Measurements from ENCODE around the gene PRKCQ.

The PRKCQ gene

DNA sequence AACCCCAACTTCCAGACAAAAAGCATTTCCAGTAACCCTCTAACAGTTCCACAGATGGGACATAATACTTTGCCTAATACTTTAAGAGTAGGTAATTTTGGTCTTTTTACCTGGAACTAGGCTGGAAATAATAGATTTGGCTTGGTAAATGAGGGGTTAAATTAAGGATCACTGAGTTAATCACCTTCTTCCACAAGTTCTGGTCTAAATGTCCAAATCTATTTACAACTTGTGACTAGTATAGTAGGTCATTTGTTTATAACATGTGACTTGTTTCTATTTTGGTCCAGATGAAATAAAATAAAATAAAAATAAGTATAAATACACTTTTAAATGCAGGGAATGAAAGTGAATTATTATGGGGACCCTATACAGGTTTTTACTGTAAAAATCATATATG lies 80.1 kb downstream of the PRKCQ start:
- Histone ChIP-seq H3K27ac (replicated peaks) (no peak overlapping the region), H3K4me3 (replicated peaks; ENCODE audit: insufficient read depth, low read length) (no peak overlapping the region), H3K27me3 (ENCODE audit: insufficient read depth, poor library complexity, severe bottlenecking) (no peaks in the 10 kb centered on the region)
- TF ChIP-seq, protein P1, sequence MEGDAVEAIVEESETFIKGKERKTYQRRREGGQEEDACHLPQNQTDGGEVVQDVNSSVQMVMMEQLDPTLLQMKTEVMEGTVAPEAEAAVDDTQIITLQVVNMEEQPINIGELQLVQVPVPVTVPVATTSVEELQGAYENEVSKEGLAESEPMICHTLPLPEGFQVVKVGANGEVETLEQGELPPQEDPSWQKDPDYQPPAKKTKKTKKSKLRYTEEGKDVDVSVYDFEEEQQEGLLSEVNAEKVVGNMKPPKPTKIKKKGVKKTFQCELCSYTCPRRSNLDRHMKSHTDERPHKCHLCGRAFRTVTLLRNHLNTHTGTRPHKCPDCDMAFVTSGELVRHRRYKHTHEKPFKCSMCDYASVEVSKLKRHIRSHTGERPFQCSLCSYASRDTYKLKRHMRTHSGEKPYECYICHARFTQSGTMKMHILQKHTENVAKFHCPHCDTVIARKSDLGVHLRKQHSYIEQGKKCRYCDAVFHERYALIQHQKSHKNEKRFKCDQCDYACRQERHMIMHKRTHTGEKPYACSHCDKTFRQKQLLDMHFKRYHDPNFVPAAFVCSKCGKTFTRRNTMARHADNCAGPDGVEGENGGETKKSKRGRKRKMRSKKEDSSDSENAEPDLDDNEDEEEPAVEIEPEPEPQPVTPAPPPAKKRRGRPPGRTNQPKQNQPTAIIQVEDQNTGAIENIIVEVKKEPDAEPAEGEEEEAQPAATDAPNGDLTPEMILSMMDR (IDR thresholded peaks at IDR 0.05; ENCODE audit: insufficient read depth, low read length): no peak
- TF ChIP-seq POLR2AphosphoS5 (IDR thresholded peaks at IDR 0.05; ENCODE audit: low read depth): no peak
- no peak for TF ChIP-seq GABPA (IDR thresholded peaks at IDR 0.05; ENCODE audit: low read depth)
- TF ChIP-seq, protein P2, sequence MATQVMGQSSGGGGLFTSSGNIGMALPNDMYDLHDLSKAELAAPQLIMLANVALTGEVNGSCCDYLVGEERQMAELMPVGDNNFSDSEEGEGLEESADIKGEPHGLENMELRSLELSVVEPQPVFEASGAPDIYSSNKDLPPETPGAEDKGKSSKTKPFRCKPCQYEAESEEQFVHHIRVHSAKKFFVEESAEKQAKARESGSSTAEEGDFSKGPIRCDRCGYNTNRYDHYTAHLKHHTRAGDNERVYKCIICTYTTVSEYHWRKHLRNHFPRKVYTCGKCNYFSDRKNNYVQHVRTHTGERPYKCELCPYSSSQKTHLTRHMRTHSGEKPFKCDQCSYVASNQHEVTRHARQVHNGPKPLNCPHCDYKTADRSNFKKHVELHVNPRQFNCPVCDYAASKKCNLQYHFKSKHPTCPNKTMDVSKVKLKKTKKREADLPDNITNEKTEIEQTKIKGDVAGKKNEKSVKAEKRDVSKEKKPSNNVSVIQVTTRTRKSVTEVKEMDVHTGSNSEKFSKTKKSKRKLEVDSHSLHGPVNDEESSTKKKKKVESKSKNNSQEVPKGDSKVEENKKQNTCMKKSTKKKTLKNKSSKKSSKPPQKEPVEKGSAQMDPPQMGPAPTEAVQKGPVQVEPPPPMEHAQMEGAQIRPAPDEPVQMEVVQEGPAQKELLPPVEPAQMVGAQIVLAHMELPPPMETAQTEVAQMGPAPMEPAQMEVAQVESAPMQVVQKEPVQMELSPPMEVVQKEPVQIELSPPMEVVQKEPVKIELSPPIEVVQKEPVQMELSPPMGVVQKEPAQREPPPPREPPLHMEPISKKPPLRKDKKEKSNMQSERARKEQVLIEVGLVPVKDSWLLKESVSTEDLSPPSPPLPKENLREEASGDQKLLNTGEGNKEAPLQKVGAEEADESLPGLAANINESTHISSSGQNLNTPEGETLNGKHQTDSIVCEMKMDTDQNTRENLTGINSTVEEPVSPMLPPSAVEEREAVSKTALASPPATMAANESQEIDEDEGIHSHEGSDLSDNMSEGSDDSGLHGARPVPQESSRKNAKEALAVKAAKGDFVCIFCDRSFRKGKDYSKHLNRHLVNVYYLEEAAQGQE (IDR thresholded peaks at IDR 0.05; ENCODE audit: insufficient replicate concordance, low read depth): no peak
- no peak for TF ChIP-seq SPI1 (IDR thresholded peaks at IDR 0.05; ENCODE audit: borderline replicate concordance, low read depth)
- no peak for DNase-seq (ENCODE audit: low read depth in 1 of 2, low spot score in 1 of 2)

DNA sequence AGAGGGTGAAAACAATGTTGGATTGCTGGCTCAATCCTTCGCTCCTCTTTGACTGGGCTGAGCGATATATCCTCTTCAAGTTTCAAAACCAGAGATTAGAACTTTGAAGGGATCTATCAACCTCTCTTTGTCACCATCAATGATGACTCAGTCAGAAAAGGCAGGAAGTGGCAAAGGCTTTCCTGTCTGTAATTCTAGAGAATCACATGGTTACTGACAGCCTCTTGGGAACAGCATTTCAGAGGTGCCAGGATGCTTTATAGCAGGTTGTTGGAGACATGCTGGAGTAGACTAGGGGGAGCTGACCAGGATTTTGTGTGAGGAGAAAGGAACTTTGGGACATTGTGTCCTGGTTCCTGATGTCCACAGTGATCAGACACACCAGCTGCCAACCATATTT lies 81.3 kb downstream of the PRKCQ start:
- H3K4me3 ChIP-seq (replicated peaks; ENCODE audit: insufficient read depth, low read length): no peak overlapping the region
- no peak overlapping the region for H3K27ac ChIP-seq (replicated peaks)
- no peak for DNase-seq (ENCODE audit: low read depth in 1 of 2, low spot score in 1 of 2)
- H3K27me3 ChIP-seq (ENCODE audit: insufficient read depth, poor library complexity, severe bottlenecking): no peaks in the 10 kb centered on the region
- TF ChIP-seq, protein P2 (IDR thresholded peaks at IDR 0.05; ENCODE audit: insufficient replicate concordance, low read depth): no peak
- TF ChIP-seq GABPA (IDR thresholded peaks at IDR 0.05; ENCODE audit: low read depth) (no peak), SPI1 (IDR thresholded peaks at IDR 0.05; ENCODE audit: borderline replicate concordance, low read depth) (no peak), POLR2AphosphoS5 (IDR thresholded peaks at IDR 0.05; ENCODE audit: low read depth) (no peak)
- TF ChIP-seq, protein P1 (IDR thresholded peaks at IDR 0.05; ENCODE audit: insufficient read depth, low read length): no peak

DNA sequence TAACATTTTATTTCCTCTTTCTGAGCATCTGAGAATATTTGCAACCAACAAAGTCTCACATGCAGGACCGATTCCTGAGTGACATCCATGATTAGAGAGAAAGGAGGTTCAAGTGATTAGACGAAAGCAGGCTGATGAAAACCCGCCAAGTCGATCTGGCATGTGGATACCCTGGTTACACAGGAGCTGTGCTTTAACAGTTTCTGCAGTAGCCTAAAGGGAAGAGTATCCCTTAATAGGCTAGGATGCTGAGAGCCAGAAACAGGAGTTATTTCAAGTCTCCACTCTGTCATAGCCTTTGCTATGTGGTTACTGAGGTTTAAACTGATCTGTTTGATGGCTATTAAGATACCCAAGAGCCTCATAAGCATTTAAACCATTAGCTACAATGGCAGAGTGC lies 82.5 kb downstream of the PRKCQ start:
- H3K27me3 ChIP-seq (ENCODE audit: insufficient read depth, poor library complexity, severe bottlenecking): no peaks in the 10 kb centered on the region
- H3K27ac ChIP-seq (replicated peaks): no peak overlapping the region
- no peak overlapping the region for H3K4me3 ChIP-seq (replicated peaks; ENCODE audit: insufficient read depth, low read length)
- no peak for DNase-seq (ENCODE audit: low read depth in 1 of 2, low spot score in 1 of 2)
- TF ChIP-seq, protein P2 (IDR thresholded peaks at IDR 0.05; ENCODE audit: insufficient replicate concordance, low read depth): no peak
- TF ChIP-seq, protein P1 (IDR thresholded peaks at IDR 0.05; ENCODE audit: insufficient read depth, low read length): no peak
- TF ChIP-seq SPI1 (IDR thresholded peaks at IDR 0.05; ENCODE audit: borderline replicate concordance, low read depth): no peak
- TF ChIP-seq GABPA (IDR thresholded peaks at IDR 0.05; ENCODE audit: low read depth): no peak
- TF ChIP-seq POLR2AphosphoS5 (IDR thresholded peaks at IDR 0.05; ENCODE audit: low read depth): no peak

Measured in HL-60 (cell line).